Stimulated activated CD8-positive, alpha-beta memory T cell treated with anti-CD3 and anti-CD28 coated beads, Interleukin-12 subunit alpha, Interleukin-12 subunit beta, amount 100 ng/mL, for 24 hours (primary cell): ENCODE measurements around the gene HSD17B2.

Experiments used
- DNase-seq: peaks from one replicate; pipeline ENCODE4 v3.0.0-alpha.2; 2020; ENCODE audit errors: extremely low read depth

Gene HSD17B2

DNA sequence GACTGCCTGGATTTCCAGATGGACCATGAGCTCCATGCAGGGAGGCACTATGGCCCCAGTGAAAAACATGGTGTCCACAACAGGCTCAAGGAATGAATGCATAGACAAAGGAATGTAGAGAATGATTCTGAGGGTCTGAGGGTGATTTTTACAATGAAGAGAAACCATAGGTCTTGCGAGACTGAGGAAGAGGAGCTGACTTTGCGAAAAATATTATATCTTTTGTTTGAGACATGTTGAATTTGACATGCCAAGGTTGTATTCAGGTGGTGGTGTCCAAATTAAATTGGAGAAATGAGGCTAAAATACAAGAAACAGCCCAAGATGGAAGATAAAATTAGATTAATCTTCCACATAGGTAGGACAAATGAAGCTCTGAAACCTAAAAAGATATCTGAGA is 12.7 kb downstream of the HSD17B2 start:
- DNase-seq, result no peak

DNA sequence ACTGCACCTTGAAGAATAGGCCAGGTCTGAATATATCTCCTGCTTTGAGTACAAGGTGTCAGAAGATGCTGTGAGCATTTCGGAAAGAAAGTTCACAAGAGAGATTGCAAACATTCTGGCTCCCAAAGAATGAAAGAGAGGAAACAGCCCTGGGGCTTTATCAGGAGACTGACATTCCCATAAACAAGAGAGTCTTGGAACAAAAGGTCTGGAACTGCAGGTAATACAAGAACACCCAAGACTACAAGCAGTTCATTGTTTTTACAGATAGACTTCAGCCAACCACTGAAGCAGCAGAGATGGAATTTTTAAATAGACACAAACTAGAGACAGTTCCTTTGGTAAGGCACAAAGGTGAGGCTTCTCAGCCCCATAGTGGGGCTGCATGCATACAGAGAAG is 14.4 kb downstream of the HSD17B2 start:
- DNase-seq, result no peak

DNA sequence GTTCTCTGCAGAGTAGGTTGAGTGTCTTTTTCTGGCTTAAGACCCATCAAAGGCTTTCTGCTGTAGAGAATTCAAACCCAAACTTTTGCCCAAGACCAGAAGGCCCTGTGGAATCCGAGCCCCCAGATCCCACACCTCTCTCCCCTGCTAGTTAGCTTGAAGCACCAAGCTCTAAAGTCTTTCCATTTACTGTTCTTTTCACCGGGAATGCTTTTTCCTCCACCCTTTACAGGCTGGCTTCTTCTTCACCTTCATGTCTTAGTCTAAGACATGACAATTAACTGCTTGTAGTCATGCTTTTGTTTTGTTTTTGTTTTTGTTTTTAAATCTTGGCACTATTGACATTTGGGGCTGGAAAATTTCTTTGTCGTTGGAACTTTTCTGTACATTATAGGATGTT is 15.5 kb downstream of the HSD17B2 start:
- no peak for DNase-seq

DNA sequence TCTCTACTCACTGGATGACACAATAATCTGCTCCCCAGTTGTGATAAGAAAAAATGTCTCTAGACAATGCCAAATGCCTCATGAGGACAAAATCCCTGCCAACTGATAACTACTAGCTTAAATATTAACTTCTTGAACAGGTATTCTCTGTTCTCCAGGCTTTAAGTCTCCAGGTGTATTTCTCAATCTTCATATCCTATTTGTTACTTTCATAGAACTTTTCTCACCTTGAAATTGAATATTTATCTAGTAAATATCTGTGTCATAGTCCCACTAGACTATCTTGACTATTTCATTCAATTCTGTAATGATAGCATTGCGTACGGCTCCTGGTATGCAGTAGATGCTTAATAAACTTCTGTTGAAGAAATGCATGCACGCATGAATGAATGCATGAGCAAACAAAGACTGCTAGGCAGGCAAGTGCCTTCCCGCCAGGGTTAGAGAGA is 15.9 kb downstream of the HSD17B2 start:
- DNase-seq, result no peak

DNA sequence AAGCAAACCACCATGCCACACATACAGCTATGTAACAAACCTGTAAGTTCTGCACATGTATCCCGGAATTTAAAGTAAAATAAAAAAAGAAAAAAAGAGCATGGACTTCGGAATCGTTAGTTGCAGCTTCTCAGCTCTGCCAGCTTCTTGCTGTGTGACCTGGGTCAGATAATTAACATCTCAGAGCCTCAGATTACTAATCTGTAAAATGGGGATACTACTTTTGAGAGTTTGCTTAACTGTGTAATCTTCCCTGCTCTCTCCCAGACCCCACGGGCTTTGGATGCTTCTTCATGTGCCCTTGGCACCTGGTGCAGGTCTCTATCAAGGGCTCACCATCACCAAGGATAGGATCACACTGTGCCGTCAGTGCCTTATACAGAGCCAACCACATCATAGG is 16.6 kb downstream of the HSD17B2 start:
- DNase-seq, result no peak

DNA sequence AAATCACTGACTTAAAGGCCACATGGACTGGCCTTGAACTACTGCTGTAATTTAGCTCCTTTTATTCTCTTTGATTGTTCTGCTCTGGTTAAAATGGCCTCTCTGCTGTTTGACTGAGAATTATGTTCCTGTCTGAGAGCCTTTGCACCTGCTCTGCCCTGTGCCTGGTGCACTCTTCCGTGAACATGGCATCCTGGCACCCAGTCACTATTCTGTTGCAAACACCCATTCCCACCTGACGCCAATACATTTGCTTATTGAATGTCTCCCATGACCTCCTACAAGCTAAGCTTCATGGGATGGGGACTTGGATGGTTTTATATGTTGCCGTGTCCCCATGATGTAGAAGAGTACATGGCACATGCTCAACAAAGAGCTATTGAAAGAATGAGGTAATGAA is 20.1 kb downstream of the HSD17B2 start:
- DNase-seq, result no peak

DNA sequence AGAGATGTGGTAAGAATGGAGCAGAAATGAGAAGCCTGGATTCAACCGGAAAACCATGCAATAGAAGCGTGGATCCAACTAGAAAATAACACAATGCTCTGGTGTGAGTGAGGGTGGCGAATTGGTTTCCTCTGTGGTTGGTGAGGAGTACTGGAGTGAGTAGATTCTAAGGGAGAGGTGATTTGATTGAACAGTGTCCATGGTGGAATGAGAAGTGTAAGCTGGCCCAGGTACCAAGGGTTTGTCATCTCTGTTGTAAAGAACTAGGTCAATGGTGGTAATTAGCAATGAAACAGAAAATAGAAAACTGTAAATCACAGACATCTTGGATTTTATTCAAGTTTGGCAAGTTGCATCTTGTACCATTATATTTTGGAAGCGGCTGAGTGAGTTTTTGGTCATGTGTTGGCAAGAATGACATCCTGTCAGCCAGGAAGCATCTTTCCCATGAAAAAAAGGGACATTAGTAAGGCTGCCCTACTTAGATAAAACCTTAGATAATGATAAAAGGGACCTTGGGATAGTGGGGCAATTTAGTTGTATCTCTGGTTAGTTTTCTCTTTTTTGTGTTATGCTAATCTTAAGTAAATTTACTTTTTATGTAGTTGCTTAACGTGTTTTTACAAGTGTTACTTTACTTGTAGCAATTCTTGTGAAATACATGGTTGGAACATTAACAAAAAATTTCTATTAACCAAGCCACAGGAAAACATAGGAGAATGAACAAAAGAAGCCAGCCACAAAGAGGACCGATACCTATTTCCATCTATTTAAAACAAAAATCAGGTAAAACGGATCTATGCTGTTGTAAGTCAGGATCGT is 20.9 kb downstream of the HSD17B2 start:
- no peak for DNase-seq

DNA sequence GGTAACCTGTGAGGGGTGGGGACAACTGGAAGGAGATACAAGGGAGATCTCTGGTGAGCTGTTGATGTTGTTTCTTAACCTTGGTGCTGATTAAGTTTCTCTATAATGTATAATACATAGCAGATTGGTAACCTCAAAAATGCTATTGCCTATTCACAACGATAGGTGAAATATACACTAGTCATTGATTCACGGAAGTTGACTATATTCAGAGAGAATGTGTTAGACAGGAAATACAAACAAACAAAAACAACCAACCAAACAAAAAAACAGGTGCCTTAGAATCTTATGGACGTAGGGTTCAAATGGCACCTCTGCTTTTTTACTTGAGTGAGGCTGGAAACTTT is 21.5 kb downstream of the HSD17B2 start:
- no peak for DNase-seq

DNA sequence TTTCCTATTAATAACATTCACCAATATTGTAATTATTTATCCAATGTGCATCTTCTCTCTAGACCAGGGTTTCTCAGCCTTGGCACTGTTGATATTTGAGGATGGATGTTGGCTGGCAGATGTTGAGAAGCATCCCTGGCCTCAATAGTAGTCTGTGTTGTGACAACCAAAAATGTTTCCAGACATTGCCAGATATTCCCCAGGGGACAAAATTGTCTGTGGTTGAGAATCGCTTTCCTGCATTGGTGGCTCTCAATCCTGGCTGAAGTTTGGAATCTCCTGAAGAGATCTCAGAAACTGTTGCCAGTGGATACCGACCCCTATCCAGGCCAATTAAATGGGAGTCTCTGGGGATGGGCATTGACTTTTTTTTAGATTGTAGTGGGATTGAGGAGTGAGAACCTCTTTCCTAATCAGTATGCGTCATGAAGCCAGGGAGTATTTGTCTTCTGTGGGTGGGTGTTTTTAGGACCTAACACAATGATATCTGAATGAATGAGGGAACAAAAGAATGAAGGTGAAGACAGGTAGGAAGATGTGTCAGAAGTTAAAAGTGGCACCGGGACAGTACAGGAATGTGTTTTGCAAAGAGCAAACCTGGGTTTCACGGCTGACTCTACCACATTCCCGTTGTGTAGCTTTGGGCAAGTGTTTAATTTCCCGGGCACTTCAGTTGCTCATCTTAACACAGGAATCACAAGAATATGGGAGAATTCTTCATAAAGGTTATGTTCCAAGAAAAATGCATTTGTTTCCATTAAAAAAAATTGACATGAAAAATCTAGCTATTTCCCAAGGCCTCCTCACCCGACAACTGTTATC is 24.3 kb downstream of the HSD17B2 start:
- no peak for DNase-seq

DNA sequence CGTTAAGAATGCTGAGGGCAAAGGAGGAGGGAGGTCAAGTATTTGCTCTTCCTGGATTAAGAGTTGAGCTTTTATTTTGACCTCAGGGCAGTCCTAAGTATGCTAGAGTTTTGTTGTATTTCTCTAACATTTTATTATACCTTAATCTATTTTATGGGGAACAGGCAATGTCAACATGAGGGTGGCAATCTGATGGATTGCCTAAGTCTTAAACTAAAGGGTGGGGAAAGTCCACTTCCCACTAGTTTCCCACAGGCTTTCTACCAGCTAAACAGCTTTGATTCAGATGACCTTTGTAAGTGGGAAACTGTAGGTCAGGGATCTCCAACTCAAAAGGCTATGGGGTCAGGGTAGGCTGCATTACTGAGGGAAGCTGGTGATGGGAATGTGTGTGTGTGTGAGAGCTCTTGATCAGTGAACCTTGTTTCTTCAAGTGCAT is 24.9 kb downstream of the HSD17B2 start:
- no peak for DNase-seq

DNA sequence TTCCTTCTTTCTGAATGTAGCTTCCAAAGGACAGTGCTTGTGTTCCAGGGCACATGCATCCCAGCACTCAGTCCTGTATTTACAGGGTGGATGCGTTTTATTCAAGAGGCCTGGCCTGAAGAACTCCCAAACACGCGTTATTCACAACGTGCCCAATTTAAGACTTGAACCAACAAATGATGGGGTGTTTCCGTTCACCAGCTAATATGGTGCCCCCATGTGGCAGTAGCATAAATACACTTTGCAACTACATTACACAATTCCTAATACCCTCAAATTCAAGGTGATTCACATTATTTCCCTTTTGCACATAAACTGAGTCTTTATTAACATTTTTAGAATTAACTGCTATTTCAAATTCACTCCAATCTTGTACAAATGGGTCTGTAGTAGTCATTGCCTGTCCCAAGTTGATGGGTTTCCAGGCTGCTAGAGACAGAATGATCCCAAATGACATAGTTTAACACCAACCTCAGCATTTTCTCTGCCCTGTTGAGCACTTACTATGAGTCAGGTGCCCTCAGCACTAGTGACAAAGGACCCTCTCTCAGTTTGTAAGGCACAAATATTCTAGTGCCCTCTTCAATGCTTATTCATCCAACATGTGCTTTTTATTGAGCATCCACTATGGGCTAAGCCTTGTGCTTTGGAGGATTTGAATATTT is 26.9 kb downstream of the HSD17B2 start:
- DNase-seq, result no peak

DNA sequence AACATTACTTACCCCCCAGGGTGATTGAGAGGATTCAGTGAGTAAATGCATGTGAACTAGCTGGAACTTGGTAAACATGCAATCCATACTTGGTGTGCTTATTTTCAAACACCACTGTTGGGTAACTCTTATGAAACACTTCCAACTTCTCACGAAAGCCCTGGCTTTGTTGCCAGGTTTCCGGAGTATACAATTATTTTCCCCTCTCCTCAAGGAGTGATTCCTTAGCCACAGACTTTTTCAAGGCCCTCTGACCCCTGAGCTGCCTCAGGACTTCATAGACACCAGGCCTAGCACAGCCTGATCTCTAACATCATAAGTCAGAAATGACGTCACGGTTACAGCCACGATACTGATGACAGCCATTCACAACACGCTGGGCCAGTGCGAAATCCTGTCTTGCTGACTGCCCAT is 27.6 kb downstream of the HSD17B2 start:
- DNase-seq, result no peak

DNA sequence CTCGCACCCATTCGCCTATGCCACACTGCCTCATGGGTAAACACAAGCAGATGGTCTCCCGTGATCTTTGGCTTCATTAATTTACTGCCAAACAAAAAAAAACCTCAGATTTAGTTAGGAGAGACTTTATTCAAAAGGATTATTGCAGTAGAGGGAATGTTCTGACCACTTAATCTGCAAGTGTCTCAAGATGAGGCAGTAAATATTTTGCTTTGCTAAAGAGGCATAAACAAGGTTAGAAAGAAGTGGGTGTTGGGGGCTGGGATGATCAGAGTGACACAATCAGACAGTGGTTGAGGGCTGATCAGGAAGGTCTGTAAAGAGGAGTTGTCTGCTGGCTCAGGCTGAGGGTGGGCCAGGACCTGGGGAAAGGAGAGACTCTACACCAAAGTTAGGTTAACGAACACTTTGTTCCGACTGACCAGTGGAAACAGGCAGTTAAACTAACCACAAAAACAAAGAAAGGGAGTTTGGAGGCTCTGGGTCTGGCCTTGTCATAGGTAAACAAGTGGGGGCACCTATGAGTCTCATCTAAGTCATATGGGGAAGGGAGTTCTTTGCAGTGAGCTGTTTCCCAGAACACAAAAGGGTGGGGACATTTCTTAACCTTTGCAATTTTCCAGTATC is 28.5 kb downstream of the HSD17B2 start:
- DNase-seq, result no peak

DNA sequence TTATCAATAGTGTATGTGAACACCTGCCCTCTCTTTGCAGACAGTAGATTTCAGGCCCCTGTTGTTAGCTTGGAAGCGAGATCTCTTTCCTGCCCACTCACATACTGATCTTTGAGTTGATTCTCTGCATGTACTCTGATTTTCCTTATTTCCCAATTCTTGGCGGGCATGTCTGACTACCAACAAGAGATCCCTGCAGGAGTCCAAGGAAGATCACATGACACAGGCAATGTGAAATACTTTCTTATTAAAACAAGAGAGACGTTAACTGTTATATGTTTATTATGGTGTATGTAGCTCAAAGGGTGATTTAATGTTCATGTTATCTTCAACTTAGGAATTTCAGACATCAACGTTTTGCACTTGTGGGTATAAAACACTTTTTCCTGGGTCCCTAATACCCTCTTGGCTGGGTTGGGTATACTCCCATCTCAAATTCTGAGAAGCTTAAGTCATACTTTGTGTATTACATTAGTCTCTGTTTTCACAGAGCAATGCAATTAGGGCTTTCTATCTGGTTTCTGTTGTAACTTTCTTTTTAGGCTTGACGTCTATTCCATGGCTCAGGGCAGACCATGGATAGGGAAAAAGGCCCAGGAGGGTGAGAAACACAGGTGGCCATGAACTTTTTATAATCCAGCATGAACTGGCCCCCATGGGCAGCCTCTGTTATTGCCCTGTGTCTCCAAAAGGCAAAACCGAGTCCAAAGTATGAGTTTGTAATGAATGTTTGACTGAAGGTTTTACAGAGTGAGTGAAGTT is 32.2 kb downstream of the HSD17B2 start:
- no peak for DNase-seq

DNA sequence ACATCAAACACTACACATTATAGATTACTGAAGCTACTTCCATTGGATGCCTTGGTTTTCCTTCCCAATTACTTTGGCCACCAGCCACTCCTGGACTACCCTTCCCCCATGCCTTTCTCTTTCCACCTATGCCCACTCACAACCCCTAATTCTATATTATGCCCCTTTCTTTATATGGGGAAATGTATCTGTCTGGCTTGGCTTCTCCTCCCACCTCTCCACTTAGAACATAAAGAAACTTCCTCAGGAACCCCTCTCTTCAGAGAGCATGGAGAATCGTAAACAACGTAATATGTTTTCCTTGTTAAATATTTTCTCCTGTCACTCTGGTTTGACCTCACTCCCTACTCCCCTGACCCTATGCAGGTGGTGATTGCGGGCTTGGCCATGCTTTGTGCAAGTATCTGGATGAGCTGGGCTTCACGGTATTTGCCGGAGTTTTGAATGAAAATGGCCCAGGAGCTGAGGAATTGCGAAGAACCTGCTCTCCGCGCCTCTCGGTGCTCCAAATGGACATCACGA is 32.8 kb downstream of the HSD17B2 start:
- no peak for DNase-seq

DNA sequence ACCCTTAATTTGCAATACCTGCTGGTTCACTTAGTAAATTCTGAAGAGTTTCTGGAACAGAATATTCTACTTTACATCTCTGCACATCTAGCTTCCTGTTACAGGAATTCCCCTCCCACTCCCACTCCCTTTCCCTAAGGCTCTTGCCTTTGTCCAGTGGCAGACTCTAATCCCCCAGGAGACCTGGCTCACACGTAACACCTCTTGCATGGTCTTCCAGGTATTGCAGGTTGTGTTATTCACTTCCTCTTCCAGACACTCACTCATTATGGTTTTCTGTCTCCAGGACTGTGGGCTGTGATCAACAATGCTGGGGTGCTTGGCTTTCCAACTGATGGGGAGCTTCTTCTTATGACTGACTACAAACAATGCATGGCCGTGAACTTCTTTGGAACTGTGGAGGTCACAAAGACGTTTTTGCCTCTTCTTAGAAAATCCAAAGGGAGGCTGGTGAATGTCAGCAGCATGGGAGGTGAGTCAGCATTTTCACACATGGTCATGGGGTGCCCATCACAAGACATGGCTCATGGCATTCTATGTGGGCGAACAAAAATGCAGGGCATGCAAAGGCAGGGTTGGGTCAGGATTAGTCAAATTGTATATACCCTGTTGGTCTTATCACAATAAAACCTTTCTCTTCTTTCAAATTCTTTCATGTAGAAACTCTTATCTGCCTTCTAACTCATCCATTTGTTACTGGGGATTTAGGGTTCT is 35.8 kb downstream of the HSD17B2 start:
- DNase-seq, result no peak

DNA sequence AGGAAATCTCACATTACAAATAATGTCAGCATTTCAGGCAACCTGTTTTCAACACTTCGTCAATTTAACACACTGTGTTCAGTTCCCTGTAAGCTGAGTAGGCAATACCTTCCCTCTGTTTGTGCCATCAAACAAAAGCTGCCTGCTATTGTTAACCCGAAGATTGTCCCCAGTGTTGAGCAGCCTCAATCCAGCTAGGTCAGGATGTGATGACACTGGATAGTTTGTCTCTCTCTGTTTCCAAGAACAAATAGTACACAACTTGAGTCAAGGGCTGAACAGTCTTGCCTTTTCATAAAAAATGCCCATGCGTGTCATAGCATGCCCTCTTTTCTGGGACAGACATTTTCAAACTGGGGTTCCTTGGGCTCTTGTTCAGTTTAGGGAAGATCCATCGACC is 36.4 kb downstream of the HSD17B2 start:
- DNase-seq, result no peak

DNA sequence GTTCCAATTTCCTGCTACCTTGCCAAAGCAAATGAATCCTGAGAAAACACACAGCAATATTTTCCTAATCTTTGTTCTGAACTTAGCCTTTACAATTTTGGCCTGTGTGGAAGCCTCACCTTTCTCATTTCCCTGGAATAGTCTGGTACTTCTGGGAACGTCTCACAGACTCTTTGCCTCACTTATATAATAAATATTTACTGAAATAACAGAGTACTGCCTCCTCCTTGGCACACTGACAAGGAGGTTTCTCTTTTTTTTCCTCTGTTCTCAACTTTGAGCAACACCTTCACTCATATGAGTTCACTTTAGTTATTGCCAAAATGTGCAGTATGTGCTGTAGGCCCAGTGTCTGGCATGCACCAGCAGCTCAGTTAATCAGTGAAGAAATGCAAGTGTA is 37.3 kb downstream of the HSD17B2 start:
- no peak for DNase-seq

DNA sequence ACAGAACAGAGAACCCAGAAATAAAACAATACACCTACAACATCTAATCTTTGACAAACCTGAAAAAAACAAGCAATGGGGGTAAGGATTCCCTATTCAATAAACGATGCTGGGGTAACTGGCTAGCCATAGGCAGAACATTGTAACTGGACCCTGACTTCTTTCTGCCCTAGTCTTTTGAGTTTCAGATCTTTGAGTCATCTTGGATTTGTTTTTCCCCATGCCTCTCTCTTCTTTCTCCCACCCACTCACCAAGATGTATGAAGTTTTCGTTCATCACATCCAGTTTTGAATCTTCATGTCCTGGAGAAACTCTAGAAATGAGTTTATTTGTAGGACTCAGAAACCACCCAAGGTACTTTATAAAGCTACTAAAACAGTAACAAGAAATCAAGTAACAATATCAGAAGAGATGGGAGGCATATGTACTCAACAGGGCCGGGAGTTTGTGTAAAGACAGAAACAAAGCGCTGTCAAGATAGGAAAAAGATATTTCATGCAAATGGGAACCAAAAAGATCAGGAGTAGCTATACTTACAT is 39.0 kb downstream of the HSD17B2 start:
- no peak for DNase-seq

DNA sequence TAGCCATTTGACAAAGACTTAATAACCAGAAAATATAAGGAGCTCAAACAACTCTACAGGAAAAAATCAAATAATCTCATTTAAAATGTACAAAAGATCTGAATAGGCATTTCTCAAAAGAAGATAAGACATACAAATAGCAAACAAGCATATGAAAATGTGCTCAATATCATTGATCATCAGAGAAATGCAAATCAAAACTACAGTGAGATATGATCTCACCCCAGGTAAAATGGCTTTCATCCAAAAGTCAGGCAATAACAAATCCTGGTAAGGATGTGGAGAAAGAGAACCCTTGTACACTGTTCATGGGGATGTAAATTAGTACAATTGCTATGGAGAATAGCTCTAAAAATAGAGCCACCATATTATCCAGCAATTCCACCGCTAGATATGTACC is 43.1 kb downstream of the HSD17B2 start:
- no peak for DNase-seq
